Stomach (tissue), 4 donors: ENCODE results near the gene GNAT3.

Experiments
- CTCF ChIP-seq, 7 experiments: fragments of 450-650 bp in 4 of 7; fragments of 200-600 bp in 3 of 7; sonication (generic) in 3 of 7; IDR thresholded peaks; one replicate each; pipeline ENCODE4 v1.5.1; 2016 to 2019; ENCODE audit warnings: antibody characterized with exemption in 7 of 7, control low read depth in 2 of 7, mild to moderate bottlenecking in 1 of 7
- EP300 ChIP-seq: sonication (generic); formaldehyde crosslinking; IDR thresholded peaks from one replicate; pipeline ENCODE4 v1.6.1; 2017; ENCODE audit warnings: antibody characterized with exemption
- POLR2A ChIP-seq, 4 donors: fragments of 450-650 bp; IDR thresholded peaks; one replicate each; pipeline ENCODE4 v1.6.1; 2016; ENCODE audit warnings: antibody characterized with exemption in 4 of 4, control low read depth in 2 of 4, mild to moderate bottlenecking in 1 of 4, moderate library complexity in 1 of 4
- POLR2AphosphoS5 ChIP-seq, 3 donors: sonication (generic); formaldehyde crosslinking; IDR thresholded peaks; one replicate each; pipeline ENCODE4 v1.6.1; 2016; ENCODE audit warnings: antibody characterized with exemption in 3 of 3

- TF ChIP-seq CTCF (IDR thresholded peaks at IDR 0.05) (no peak), EP300 (no peak), POLR2AphosphoS5 (IDR thresholded peaks at IDR 0.05) (no peak), POLR2A (IDR thresholded peaks at IDR 0.05) (no peak)
Measured at GRCh38 chr7:80440883-80441282, 71.0 kb downstream of the GNAT3 start.
